HG03064 (cell line): ENCODE results near the gene ROGDI.

ENCODE experiments used
- ATAC-seq: cut with Tn5 transposase; IDR thresholded peaks from one replicate; pipeline ENCODE4 v1.9.1; 2021; ENCODE audit warnings: low read depth; ENCODE audit not compliant: unreplicated experiment

Gene ROGDI, protein sequence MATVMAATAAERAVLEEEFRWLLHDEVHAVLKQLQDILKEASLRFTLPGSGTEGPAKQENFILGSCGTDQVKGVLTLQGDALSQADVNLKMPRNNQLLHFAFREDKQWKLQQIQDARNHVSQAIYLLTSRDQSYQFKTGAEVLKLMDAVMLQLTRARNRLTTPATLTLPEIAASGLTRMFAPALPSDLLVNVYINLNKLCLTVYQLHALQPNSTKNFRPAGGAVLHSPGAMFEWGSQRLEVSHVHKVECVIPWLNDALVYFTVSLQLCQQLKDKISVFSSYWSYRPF

DNA sequence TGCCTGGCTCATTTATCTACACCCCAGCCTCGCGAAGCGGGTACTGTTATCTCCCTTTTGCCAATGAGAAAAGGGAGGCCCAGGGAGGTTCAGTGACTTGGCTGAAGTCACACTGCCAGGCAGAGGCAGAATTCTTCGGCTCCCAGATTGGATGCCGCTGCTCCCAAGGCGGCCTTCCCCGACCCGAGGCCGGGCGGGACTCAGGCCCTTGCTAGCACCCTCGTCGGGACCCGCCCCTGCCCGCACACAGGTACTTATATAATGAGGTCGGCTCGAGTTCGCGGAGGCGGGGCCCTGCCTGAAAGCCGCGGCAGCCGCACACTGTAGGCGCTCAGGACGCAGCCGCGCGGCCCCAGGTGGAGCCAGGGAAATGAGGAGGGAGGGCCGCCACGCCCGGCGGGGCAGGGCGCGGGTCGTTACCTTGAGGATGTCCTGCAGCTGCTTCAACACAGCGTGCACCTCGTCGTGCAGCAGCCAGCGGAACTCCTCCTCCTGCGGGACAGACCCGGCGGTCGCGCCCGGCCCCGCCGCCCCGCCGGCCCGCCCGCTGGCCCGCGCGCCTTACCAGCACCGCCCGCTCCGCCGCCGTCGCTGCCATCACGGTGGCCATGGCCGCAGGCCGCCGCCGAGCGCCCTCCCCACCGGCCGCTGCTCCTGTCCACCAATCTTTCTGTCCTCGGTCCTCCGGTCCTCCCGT is at the start of gene ROGDI:
TSS of gene ROGDI (minus strand) at position 672 of the 697 bp plus-strand sequence. CDS start at position 610, 62 bp downstream.
- peak; percentile 55 for ATAC-seq

DNA sequence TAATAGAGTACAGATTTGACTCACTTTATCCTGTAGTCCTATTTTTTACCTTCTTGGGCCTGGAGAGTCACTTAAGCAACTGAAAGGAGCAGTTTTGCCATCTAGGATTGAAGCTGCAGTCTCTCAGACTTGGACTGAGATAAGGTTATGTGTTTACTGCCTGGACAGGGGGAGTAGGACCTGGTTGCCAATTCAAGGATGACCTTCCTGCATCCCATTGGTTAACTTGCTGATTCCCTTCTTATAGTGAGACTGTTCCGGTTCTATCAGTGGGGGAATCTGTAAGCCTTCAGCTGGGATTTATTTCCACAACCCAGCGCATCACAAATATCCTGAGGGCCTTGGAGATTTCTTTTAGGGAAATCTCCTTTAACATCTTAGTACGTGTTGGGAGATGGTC is 47.8 kb upstream of the ROGDI start:
- ATAC-seq = no peak

DNA sequence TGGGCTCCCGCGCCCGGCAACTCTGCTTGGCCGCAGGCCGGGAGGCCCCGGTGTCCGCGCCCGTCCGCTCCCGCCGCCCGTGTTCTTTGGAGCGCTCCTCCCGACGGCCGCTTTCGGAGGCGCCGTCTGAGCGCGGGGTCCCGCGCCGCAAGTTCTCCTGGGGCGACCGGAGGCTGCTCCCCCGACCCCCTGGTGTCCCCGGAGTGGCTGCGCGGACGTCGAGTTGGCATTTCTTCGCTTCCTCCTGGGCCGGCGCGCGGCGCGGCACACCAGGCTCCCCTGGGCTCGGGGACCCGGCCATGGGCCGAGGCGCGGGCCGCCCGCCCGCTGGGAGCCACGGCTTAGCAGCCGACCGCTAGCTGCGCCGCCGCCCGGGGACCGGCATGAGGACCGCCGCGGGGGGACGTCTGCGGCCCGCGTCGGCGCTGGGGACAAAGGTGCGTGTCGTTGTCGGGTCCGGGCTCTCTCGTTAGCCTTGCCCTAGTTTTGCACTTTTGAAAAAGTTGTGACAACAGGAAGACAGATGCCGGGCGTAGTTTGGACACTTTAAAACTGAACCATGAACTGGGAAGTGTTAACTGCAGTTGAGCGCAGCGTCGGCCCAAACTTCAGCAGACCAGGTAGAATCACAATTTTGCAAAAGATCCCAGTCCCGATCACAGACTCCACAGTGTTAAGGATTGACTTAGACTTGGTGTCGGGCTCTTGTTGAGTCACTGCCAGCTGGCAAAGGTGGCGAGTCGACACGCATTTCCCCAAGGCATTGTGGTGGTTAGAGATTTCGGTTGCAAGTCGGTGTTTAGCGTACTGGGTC is 45.5 kb upstream of the ROGDI start:
- ATAC-seq = peak; percentile 15

DNA sequence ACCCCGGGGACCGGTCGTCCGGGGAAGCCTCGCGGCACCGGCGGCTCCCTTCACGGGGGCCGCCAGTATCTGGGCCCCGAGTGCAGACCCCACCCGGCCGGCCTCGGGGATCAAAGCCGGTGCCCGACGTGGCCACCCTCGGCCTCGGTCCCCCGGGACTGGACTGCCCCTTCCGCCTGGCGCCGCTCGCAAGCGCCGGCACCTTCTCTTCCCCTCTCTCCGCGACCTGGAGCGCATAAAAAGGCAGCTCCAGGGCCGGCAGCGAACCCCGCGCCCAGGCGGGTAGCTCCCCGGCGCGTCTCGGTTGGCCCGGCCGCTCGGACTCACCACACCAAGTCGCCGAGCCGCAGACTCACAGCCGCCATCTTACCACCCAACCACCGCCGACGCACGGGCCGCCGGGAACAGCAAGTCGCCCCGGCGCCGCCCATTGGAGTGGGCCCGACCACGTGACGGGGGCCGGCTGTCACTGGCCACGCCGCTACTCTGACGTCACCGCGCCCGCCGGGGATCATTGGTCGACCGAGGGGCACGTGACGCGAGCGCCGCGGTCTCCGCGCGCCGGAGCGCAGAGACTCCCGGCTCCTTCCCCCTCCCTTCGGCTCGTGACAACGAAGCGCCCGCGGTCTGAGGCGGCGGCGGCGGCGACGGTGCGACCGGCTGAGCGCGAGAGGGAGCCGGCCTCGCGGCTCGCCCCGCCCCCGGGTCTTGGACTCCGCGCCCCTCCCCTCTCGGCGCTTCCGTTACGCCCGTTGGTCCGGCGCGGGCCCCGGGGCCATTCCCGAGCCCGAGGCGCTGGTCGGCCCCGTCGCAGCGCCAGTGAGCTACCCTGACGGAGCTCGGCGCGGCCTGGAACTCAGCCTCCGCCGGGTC is 44.7 kb upstream of the ROGDI start, which contains the start of the genes GLYR1 and UBN1:
TSS of gene GLYR1 (minus strand) at position 388 of the 873 bp plus-strand sequence. CDS start at position 365, 23 bp downstream.
TSS of gene UBN1 (plus strand) at position 581 of the 873 bp plus-strand sequence. CDS start 5,437 bp downstream, outside the sequence.
- peak; percentile 79 for ATAC-seq

DNA sequence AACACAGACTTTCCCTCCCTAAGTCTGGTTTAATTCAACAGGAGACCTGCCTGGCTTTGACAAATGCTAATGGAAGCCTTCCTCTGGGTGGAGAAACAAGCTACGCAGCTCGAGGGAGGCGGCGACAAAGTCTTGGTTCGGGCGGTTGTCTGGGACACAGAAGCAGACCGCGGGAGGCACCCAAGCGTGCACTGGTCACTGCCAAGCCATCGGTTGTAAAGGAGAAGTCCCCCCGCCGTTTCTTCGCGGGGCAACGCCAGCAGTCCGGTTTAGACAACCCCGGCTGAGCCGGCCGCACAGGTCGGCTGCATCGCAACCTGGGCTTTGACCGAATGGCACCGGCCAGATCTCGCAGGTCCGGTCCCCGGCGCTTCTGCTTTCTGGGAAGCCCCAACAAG is 44.1 kb upstream of the ROGDI start:
- ATAC-seq = peak; percentile 24

DNA sequence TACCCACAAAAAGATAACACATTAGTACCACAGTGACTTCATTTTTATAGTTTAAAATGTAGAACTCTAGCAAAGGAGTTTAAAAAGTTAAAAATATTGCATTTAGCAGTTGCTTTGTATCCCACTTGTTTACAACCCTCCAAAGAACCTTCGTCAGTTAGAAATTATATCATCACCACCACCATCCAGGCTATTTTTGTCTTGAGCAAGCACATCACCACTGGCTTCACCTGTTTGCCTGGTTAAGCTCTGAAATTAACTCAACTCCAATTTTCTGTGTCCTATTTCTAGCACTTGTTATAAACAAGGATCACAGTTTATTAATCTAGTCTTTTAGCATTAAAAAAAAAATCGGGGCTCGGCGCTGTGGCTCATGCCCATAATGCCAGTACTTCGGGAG is 38.6 kb upstream of the ROGDI start:
- no peak for ATAC-seq

DNA sequence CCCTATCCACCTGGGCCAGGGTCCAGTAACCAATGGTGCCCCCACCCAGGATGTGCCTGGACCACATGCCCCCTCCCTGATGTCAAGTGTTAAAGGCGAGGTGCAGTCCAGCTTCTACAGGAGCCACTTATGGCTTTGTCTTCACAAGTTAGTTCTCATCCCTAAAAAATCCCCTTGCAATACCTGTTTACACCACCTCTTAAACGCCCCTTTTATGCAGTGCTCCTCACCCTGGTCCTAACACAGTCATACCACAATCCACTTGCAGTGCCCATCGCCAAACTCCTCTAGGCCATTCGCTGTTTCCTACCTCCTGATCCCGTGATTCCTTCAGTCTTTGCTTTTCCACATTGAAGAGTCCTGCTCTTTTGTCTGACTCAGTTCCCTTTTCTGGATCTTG is 37.5 kb upstream of the ROGDI start:
- no peak for ATAC-seq

DNA sequence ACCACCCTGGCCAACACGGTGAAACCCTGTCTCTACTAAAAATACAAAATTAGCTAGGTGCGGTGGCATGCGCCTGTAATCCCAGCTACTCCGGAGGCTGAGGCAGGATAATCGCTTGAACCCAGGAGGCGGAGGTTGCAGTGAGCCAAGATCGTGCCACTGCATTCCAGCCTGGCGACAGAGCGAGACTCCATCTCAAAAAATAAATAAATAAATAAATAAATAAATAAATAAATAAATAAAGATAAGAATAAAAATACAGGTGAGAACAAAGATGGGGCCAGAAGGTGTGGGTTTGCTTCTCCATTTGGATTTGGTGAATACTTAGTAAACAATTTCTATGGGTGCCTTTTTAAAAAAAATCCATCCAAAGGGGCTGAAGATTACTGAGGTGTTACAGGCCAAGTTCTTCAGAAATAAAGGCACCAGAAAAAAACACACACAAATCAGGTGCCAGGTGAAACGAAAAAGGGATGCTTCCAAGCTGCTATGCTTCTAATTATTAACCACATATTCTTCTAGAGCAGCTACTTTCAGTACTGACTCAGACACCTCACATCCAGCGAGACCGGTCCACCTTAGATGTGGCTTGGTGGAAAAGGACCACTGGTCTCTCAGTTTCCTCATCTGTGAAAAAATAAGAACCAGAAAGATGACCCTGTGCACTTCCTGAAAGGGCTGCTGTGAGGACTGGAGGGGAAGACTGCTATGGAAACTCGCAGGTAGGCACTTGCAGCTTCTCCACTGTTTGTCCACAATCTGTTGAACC is 35.5 kb upstream of the ROGDI start:
- ATAC-seq = no peak

DNA sequence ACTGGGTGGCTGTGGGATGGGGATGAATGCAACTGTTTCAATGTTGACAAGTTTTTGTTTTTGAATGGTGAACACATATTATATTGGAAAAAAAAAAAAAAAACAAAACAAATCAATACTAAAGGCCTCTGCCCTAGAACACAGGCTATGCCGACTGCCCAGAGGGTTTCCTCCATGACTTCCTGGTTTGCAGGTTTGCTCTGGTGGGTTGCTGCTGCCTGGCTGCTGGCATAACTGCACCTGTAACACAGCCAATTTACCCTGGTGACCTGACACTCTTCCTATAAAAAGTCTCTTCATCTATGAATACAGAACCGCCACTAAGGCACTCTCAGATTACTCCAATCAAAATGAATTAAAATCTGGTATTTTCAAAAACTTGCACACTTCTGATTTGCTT is 34.3 kb upstream of the ROGDI start:
- ATAC-seq = no peak

DNA sequence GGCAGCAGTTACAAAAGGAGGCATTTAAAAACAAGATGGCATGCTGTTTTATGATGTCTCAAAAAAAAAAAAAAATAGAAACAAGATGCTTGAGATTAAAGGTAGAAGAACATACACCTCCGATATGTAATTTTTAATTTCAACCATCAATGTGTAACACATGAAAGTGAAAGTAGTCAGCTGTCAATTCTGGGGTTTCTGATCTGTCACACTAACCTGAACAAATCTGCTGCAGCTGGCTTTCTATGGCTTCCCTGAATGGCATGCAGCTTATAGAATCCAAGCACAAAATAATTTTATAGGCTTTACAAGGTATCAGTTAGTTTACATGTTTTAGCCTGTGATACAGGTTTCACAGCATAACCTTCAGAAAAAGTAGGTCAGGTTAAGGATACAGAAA is 31.2 kb upstream of the ROGDI start:
- no peak for ATAC-seq

DNA sequence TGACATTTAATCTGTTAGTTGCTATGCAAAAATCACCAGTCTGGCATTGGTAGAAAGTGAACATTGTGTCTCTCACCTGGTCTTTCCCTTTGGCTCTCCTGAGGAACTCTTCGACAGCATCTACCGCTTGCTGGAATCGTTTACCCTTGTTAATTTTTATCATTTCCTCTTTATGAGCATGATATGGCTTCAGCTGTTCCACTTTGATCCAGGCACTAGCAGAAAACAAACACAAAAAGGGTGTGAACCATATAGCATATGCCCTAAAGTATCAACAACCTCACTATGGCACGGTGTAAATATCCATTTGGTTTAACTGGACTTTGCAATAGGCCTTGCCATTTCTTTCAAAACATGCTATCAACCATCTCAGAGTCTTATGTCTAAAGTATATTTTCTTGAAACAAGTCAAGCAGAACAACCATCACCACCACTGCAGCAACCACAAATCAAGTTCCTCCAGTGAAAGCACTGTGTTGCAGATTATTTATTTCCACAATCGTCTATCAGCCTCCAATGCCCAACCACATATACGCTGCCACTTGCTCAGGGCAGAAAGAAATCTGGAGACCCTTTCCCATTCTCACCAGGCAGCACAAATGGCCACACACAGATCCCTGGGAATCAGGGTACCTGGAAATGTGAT is 30.4 kb upstream of the ROGDI start:
- no peak for ATAC-seq

DNA sequence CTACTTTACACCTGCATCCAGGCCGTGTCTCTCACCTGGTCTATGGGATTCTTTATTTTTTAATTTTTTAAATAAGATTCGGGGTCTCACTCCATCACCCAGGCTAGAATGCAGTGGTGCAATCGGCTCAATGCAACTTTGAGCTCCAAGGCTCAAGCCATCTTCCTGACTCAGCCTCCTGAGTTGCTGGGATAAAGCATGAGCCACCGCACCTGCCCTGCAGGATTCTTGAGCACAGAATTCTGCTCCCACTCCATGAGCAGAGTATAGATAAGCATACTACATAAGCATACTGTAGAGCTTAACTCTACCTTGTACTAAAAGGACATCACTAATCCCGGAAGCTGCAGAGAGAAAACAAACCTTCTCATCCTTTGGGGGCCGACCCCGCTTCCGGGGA is 29.2 kb upstream of the ROGDI start:
- ATAC-seq = no peak

DNA sequence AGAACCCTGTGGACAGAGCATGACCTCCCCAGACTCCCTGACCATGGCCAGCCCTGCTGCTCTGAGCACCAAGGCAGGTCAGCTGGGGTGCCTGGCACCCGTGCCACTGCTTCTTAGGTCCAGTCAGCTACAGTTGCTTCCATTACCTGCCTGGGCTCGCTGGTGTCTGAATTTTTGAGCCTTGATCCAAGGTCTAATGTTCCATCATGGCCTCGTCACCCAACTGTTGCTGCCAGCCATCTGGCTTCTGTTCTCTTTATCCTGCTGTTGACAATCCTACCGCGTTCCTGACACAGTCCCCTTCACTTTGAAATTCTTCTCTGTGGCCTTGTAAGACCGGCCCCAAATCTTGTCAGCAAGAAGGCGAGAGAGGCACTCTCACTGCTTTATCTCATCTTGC is 28.0 kb upstream of the ROGDI start:
- ATAC-seq = no peak

DNA sequence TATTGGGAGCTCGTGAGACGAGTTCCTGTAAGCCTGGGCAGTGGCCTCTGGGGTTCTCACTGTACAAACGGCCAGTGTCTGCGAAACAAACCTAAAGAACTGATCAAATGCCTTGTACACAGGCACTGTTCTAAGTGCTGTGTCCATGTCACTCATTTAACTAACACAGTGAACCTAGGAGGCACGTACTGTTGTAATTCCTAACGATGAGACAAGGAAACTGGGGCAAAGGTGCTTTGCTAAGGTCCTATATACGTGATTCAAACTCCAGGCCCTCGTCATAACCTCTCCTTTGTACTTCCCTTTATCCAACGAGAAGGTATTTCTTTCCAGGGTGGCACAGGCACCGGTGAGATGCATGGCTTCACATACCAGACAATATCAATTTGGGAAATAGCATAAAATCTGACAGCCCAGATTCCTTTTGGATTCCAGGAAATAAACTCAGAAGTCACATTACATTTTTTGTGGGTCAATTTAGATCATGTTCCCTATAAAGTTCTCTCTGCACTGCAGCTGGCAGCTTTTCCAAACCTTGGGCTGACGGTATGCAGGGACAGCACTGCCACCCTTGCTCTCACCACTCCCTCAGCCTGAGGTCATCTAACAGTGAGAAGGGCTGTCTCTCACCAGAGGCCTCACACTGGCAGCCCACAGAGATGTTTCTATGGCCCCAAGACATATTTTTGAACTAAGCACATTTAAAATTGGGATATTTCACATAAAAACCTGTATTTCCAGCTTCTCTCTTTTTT is 26.3 kb upstream of the ROGDI start:
- ATAC-seq = no peak

DNA sequence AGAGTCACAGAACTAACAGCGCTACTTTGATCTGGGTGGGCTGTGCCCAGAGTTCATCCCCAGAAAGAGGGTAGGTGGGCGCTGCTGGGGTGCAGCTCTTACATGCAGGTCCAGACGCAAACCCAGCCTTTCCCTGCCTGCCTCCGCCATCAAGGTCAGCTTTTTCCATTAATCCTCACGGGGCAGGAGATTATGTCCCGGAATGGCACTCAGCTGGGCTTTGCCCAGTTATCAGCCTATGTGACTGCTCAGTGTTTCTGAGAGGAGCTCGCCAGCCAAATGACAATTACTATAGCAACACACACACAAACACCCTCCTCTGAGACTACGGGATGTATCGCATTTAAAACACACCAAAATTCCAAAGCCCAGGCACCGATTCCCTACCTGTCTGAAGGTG is 24.5 kb upstream of the ROGDI start:
- no peak for ATAC-seq

DNA sequence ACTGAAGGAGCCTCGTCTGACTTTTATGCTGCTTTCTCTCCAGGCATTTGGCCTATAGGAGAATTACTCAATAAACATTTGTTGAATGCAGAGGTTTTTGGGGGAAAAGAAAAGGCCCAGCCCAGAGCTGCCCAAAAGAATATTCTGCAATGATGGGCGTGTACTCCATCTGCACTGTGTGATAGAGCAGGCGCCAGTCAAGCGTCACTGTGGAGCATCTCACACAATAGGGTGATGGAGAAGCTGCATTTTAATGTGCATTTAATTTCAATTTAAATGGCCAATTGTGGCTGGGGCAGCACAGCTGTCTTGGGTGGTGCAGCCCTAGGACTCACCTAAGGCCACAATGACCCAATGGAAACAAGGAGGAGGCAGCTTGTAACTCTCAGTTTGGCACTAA is 24.1 kb upstream of the ROGDI start:
- no peak for ATAC-seq

DNA sequence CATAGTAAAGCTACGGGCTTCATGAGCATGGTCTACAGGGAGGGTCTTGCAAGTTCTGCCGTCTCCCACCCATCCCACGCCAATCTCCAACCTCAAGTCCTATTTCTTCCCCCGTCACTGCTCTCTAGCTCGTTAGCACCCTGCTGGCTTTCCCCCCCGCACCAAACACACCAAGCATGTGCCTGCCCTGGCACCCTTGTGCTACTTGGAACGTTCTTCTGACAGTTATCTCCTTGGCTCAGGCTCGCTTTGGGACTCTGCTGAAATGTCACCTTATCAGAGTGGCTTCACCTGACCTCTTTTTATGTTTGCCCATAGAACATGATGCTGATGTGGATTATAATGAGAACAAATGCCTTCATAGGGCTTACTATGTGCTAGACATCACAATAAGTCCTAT is 22.8 kb upstream of the ROGDI start:
- no peak for ATAC-seq

DNA sequence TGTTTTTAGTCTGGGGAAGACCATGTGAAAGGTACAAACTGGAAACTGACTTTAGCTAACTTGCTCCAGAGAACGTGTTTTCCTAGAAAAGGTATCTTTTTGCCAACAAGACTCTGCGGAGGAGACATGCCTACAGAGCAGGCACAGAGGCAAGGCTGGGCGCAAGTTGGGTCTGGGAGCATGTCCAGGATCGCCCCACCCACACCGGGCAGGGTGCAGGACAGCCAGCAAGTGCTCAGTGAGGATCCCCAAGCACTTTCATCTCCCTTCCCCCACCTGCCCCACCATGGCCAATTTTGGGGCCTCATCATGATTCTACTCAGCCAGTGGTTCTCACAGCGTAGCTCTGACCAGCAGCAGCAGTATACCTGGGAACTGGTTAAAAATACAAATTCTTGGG is 18.2 kb upstream of the ROGDI start:
- no peak for ATAC-seq
